CD4-positive, alpha-beta T cell treated with Interleukin-15 for 4 hours (primary cell): Measurements from ENCODE around the gene YIPF7.

ENCODE experiments used
- DNase-seq: peaks from one replicate; pipeline ENCODE4 v3.0.0-alpha.2; 2020; ENCODE audit warnings: low spot score

YIPF7 gene

DNA sequence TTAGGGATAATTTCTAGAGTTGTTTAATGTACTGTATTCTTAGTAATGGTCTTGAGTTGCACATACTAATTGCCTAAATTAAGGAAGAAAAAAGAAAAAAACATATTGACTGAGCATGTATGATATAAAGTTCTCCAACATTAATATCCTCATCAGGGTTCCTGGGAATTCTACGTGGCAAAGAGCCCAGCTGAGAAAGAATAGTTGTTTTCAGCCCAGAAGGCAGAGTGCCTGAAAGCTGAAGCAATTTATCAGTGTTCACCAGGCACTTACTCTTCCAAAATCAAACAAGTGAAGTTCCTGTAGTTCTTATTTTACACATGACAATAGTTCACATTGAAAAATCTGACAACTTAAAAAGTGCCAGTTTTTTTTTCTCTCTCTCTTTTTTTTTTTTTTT, 27.7 kb downstream of the YIPF7 start:
- DNase-seq: no peak

DNA sequence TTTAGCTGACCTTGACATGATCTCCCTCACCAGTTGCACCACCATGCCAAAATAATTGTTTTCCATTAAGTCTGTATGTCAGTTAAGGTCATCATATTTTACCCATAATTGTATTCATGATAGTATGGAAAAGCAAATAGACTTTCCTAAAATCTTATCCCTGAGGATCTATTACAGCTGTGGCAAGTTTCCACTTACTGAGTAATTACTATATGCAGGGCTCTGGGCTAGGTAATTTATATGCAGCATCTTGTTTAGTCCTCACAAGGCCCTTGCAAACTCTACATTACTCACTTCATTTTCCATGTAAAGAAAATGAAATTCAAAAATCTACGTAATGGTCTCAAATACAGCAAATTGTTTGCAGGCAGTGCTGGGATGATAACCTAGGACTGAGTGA, 34.8 kb downstream of the YIPF7 start:
- DNase-seq: no peak

DNA sequence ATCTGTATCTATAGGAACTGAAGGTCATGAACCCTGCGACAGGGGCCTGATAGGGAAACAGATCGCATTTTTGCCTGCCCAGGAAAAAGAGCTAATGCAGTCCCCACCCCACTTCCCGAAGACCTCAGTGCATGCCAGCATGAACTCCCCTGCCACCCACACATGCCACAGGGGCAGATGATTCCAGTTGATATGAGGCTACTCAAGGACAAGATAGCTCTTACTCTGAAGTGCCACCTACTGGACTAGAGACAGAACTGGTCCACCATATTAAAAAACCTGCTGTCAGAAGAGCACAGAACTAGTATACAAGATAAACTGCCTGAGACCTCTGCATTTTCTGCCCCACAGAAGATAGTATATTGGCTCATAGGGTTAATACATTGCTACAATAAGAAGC, 68.0 kb downstream of the YIPF7 start:
- no peak for DNase-seq

DNA sequence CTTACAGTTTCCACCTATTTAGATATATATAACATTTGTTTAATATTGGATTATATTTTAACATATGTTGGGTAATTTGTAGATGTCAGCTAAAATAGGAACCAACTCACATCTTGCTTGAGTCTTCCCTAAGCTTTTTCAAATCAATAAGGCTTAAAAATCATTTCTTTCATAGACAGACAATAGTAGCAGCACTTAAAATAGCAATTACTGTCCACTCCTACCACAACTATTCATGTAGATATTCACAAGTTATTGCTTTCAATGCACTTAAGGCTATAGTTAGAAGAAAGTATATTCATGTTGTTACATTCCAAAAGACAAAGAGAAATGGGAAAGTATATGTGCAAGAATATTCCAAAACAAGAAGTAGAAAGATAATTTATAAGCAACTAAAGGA, 71.2 kb downstream of the YIPF7 start:
- DNase-seq: no peak

GRCh38 chr4:44578954-44579353, 72.5 kb downstream of the YIPF7 start:
- no peak for DNase-seq
